Subcutaneous abdominal adipose tissue (tissue), 5 donors: Measurements from ENCODE around the gene GSTO1.

Source experiments
- H3K27ac ChIP-seq: one replicate; pipeline ENCODE4 v1.7.0; 2013; ENCODE audit warnings: low read depth, mild to moderate bottlenecking, inconsistent platforms, low read length, moderate library complexity
- H3K27me3 ChIP-seq, 5 donors: one replicate each; pipeline ENCODE4 v1.7.0; 2013; ENCODE audit warnings: low read length in 5 of 5, inconsistent platforms in 1 of 5; ENCODE audit not compliant: control insufficient read depth in 5 of 5, insufficient read depth in 4 of 5
- H3K36me3 ChIP-seq, 5 donors: one replicate each; pipeline ENCODE4 v1.7.0; 2013; ENCODE audit warnings: low read length in 5 of 5; ENCODE audit not compliant: control insufficient read depth in 5 of 5, insufficient read depth in 5 of 5
- H3K4me1 ChIP-seq, 5 donors: one replicate each; pipeline ENCODE4 v1.7.0; 2013; ENCODE audit warnings: low read length in 5 of 5, mild to moderate bottlenecking in 3 of 5, moderate library complexity in 1 of 5; ENCODE audit not compliant: control insufficient read depth in 5 of 5, insufficient read depth in 5 of 5
- H3K4me3 ChIP-seq, 5 donors: one replicate each; pipeline ENCODE4 v1.7.0; 2013; ENCODE audit warnings: low read length in 5 of 5, low read depth in 1 of 5
- H3K9ac ChIP-seq, 5 donors: one replicate each; pipeline ENCODE4 v1.7.0; 2013; ENCODE audit warnings: low read length in 5 of 5, mild to moderate bottlenecking in 4 of 5, moderate library complexity in 3 of 5
- H3K9me3 ChIP-seq, 5 donors: one replicate each; pipeline ENCODE4 v1.7.0; 2013; ENCODE audit warnings: low read length in 5 of 5; ENCODE audit not compliant: control insufficient read depth in 5 of 5
- donor health status: healthy.
- donor health status: healthy.
- donor health status: healthy.
- donor health status: healthy.
- donor health status: healthy.

Gene GSTO1

DNA sequence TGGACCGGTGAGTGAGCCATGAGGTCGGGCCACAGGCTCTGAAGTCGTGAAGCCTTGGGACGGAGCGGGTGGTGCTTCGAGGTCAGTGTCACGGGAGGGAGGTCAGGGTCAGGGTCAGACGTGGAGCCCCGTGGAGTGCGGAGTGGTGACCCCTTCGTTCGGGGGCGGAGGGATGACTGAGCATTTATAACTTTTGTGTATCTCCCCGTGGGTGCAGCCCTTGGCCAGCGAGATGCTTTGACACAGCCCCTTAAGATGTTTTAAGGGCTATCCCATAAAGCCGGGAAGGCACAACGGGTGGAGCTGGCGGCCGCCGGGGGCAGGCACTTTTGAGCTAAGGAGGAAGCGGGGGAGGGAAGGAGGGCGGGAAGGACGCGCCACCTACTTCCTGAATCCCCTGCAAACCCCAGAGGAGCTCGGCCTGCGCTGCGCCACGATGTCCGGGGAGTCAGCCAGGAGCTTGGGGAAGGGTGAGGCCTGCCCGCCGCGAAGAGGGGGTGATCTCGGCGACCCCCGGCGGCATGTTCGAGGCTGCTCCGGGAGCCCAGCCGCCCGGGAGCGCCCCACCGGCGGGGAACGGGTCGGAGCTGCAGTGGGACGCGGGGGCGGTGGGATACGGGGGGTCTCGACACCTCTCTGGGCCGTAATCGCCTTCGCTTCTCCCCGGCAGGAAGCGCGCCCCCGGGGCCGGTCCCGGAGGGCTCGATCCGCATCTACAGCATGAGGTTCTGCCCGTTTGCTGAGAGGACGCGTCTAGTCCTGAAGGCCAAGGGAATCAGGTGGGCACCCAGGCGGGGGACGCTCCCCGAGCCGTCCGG lies at the start of gene GSTO1:
TSS of gene GSTO1 (plus strand) at position 400 of the 818 bp plus-strand sequence. CDS start at position 437, 37 bp downstream.
- Histone ChIP-seq H3K4me3 (peak within 1 kb of the TSS; percentile 74 to 91 (median 87)), H3K9ac (peak within 1 kb of the TSS; percentile 84 to 95 (median 91)), H3K27ac (peak within 1 kb of the TSS; percentile 93), H3K27me3 (no peaks in the 10 kb centered on the region), H3K4me1 (peaks cover 0 to 32% (median 26%) of the 10 kb centered on the region in 5 donors), H3K9me3 (no peaks in the 10 kb centered on the region), H3K36me3 (peaks cover 5 to 17% (median 12%) of the 10 kb centered on the region in 5 donors)

DNA sequence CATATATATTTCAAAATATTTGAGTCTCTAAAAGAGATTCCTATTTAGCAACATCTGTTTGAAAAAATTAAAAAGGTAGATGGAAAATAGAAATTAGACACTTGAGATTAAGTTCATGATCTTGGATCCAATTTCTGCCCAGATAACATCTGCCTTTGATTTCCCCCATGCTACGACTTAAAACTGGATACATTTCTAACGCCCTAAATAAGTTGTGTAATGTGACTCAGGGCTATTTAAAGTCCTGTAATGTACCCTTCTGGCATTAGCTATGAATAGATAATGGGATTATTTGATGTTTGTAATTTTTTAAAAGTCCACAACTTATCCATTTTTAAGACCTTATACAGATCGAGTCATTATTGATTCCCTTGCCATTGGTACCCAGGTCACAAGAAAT lies 46.0 kb upstream of the GSTO1 start:
- no peak overlapping the region for H3K4me3 ChIP-seq
- no peak overlapping the region for H3K27ac ChIP-seq
- H3K36me3 ChIP-seq = no peaks in the 10 kb centered on the region
- H3K4me1 ChIP-seq = no peaks in the 10 kb centered on the region
- peaks cover 0 to 3% (median 0%) of the 10 kb centered on the region in 5 donors for H3K27me3 ChIP-seq
- no peaks in the 10 kb centered on the region for H3K9me3 ChIP-seq
- no peak overlapping the region for H3K9ac ChIP-seq

DNA sequence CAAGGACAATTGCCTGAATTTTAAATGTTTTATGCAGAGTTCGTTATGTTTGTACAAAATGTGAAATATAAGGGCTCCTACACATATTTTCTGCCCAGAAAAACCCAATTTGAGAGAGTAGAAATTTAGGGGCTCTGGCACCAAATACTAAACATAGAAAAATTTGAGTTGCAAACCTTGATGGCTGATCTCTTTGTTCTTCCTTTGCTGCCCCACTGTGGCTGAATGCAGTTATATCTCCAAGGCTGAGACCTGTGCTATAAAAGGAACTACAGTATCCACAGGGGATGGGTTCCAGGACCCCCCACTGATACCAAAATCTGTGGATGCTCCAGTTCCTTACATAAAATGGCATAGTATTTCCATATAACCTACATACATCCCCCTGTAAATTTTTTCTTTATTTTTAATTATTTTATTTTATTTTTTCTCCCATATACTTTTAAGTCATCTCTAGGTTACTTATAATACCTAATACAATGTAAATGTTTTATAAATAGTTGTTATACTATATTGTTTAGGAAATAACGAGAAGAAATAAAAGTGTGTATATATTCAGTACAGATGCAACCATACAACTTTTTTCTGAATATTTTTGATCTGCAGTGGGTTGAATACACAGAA lies 45.0 kb upstream of the GSTO1 start:
- no peak overlapping the region for H3K4me3 ChIP-seq
- H3K27ac ChIP-seq = no peak overlapping the region
- peaks cover 0 to 3% (median 0%) of the 10 kb centered on the region in 5 donors for H3K27me3 ChIP-seq
- no peaks in the 10 kb centered on the region for H3K9me3 ChIP-seq
- no peaks in the 10 kb centered on the region for H3K36me3 ChIP-seq
- no peaks in the 10 kb centered on the region for H3K4me1 ChIP-seq
- H3K9ac ChIP-seq = no peak overlapping the region

DNA sequence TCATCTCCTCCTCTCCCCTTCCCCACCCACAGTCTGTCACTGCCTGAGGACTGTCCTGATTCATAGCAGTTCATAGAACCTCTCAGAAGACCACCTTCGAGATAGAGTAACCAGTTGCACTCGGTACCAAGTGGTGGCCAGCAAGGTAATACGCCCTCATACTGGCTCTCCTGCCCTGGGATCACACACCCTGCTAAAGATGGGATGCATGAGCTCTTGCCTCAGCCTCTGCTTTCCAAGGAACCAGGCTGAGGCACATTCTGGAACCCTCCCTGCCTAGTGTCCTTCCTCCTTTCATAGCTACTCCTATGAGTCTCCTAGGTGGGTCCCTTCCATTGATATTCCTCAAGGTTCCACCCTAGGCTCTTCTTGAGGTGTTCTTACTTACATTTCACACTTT lies 38.1 kb upstream of the GSTO1 start:
- peaks cover 2 to 11% (median 4%) of the 10 kb centered on the region in 5 donors for H3K27me3 ChIP-seq
- no peak overlapping the region for H3K9ac ChIP-seq
- H3K4me3 ChIP-seq = no peak overlapping the region
- no peaks in the 10 kb centered on the region for H3K4me1 ChIP-seq
- H3K27ac ChIP-seq = no peak overlapping the region
- no peaks in the 10 kb centered on the region for H3K9me3 ChIP-seq
- no peaks in the 10 kb centered on the region for H3K36me3 ChIP-seq

DNA sequence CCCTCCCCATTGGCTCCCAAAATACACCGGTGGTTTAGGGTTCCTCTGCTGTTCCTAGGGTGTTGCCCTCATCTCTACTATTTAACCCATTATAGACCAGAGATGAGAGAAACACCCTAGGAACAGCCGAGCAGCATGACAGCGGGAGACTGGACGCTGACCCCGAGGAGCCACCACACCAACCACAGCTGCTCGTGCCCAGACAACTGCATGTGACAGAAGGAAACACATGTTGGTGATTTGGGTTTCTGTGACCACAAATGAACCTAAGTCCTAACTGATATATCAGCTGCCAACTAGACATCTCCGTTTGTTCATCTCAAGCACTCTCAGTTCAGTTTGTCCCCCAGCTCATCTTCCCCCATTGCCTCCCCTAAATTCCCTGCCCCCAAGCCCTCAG lies 35.9 kb upstream of the GSTO1 start:
- no peaks in the 10 kb centered on the region for H3K36me3 ChIP-seq
- no peak overlapping the region for H3K27ac ChIP-seq
- H3K4me3 ChIP-seq = no peak overlapping the region
- no peaks in the 10 kb centered on the region for H3K4me1 ChIP-seq
- no peaks in the 10 kb centered on the region for H3K9me3 ChIP-seq
- H3K9ac ChIP-seq = no peak overlapping the region
- H3K27me3 ChIP-seq = peaks cover 2 to 11% (median 4%) of the 10 kb centered on the region in 5 donors

DNA sequence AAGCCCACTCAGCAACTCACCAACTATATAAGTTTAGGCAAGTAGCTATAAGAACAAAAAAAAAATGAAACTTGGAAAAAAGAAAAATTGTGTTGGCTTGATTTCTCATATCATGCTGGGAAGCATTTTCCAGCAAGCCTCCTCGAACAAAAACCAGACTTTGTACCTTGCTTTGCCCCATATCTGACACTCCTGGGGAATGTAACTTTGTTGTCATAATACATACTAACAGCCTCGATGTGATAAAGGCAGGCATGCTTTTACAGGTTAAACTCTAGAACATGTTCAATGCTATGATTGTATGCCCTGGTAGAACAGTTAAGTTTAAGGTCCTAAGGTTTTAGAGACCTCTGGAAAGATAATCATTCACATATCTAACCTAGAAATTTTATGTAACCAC lies 34.2 kb upstream of the GSTO1 start:
- Histone ChIP-seq H3K9me3 (no peaks in the 10 kb centered on the region), H3K36me3 (no peaks in the 10 kb centered on the region), H3K27ac (no peak overlapping the region), H3K9ac (no peak overlapping the region), H3K4me1 (no peaks in the 10 kb centered on the region), H3K27me3 (peaks cover 2 to 11% (median 4%) of the 10 kb centered on the region in 5 donors), H3K4me3 (no peak overlapping the region)

DNA sequence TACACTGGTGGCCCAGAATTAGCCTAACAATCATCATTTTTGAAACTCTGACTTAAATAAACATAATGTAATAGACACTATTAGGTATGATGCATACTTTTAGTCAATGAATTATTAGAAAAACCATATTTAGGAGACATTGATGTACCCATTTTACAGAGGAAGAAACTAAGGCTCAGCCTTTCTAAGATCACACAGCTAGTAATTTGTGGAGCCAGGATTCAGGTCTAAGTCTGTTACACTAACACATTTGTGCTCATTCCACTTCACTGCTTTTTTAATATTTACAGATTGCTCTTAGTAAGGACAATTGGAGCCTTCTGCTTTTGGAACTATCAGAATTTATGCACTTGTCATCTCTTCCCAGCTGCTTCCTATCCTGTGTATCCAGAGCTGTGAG lies 31.4 kb upstream of the GSTO1 start:
- H3K36me3 ChIP-seq = no peaks in the 10 kb centered on the region
- H3K9ac ChIP-seq = no peak overlapping the region
- H3K27me3 ChIP-seq = peaks cover 0 to 4% (median 0%) of the 10 kb centered on the region in 5 donors
- H3K4me1 ChIP-seq = no peaks in the 10 kb centered on the region
- no peak overlapping the region for H3K4me3 ChIP-seq
- H3K27ac ChIP-seq = no peak overlapping the region
- H3K9me3 ChIP-seq = no peaks in the 10 kb centered on the region

DNA sequence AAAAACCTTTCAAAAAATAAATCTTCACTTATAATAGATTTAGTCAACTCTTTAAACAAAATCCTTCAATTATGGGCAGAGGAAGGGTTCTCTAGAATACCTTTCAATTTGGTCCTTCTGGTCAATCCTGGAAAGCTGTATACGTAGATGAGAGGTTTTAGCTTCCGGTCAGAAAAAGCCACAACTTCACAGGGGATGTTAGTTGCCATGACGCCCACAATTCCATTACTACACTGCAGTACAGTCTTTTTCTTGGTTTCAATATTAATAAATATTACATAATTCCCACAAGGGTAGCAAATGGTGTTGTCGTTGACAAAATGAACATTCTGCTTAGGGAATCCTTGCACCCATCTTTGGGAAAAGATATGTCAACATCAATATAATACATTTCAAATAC lies 24.2 kb upstream of the GSTO1 start:
- Histone ChIP-seq H3K36me3 (no peaks in the 10 kb centered on the region), H3K9me3 (peaks cover 0 to 4% (median 0%) of the 10 kb centered on the region in 5 donors), H3K4me3 (no peak overlapping the region), H3K27ac (no peak overlapping the region), H3K27me3 (no peaks in the 10 kb centered on the region), H3K9ac (no peak overlapping the region), H3K4me1 (peaks cover 0 to 14% (median 11%) of the 10 kb centered on the region in 5 donors)

DNA sequence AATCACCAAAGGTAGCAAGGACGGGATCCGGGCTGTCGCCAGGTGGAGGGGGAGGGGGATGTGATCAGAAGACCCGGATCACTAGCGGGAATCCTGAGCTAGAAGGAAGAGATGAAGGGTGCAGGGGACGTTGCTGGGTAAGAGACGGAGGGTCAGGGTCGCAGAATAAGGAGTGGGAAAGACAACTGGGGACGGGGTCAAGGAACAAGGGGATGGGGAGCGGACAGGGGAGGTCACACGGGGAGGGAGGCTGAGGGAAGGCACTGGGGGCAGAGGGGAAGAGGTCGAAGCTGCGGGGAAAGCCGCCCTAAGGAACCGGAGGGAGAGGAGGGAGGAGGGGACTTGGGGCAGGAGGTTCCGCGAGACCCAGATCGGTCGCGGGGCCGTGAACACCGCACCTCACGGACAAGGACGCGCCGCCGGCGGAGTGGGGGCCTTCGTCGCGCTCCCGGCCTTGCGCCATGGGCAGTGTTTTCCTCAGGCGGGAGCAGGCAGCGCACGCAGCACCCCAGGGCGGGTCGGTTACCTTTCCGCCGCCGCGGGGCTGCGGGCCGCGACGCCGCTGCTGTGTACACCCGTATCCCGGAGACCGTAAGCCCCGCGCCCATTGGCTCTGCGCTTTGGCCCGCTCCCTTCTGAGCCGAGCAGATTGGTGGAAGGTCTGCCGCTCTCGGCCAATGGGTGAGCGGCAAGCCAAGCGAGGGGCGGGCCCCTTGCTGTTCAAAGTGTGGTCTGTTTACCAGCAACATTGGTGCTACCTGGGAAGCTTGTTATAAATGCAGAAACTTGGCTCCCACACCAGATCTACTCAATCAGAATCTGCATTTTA lies 22.7 kb upstream of the GSTO1 start, which contains the start of gene CFAP43:
TSS of gene CFAP43 (minus strand) at position 581 of the 829 bp plus-strand sequence. CDS start at position 463, 118 bp downstream.
- peaks cover 0 to 4% (median 0%) of the 10 kb centered on the region in 5 donors for H3K9me3 ChIP-seq
- no peak within 1 kb of the TSS for H3K27ac ChIP-seq
- peaks cover 0 to 14% (median 11%) of the 10 kb centered on the region in 5 donors for H3K4me1 ChIP-seq
- H3K9ac ChIP-seq = peak within 1 kb of the TSS; percentile 44 to 86 (median 82)
- no peaks in the 10 kb centered on the region for H3K36me3 ChIP-seq
- peak within 1 kb of the TSS; percentile 86 to 96 (median 93) for H3K4me3 ChIP-seq
- peaks cover 0 to 1% (median 0%) of the 10 kb centered on the region in 5 donors for H3K27me3 ChIP-seq
